HepG2 (cell line): ENCODE data around the gene SOX8. TPM values are rescaled to one million over a fixed set of nuclear protein-coding genes. Genes with fewer than 3 reads are reported as not detected.

ENCODE experiments used
- AGO1 ChIP-seq: fragments of 200-400 bp; formaldehyde crosslinking; IDR thresholded peaks from 2 replicates; pipeline ENCODE4 v1.6.1; 2017; ENCODE audit warnings: mild to moderate bottlenecking, low read depth, low read length, moderate library complexity; ENCODE audit not compliant: poor library complexity, severe bottlenecking
- AKAP8 ChIP-seq: sonication (generic); formaldehyde crosslinking; IDR thresholded peaks from 2 replicates; pipeline ENCODE4 v1.5.1; 2020; ENCODE audit warnings: mild to moderate bottlenecking, missing genetic modification reagents
- CHD4 ChIP-seq: fragments of 200-600 bp; sonication (generic); IDR thresholded peaks from 2 replicates; pipeline ENCODE4 v1.7.0; 2017; ENCODE audit warnings: mild to moderate bottlenecking, low read length, borderline replicate concordance
- GLMP ChIP-seq: sonication (generic); formaldehyde crosslinking; IDR thresholded peaks from 2 replicates; pipeline ENCODE4 v1.9.0; 2021; ENCODE audit warnings: missing genetic modification reagents, mild to moderate bottlenecking, borderline replicate concordance
- HNF4A ChIP-seq: sonication (generic); formaldehyde crosslinking; IDR thresholded peaks from 2 replicates; pipeline ENCODE4 v1.4.0; 2020; ENCODE audit warnings: missing genetic modification reagents
- KLF13 ChIP-seq: sonication (generic); formaldehyde crosslinking; IDR thresholded peaks from 2 replicates; pipeline ENCODE4 v1.4.0; 2020; ENCODE audit warnings: mild to moderate bottlenecking, missing genetic modification reagents
- POLR2AphosphoS5 ChIP-seq: IDR thresholded peaks from 2 replicates; pipeline ENCODE4 v1.6.1; 2012; ENCODE audit warnings: low read depth, low read length
- RAD21 ChIP-seq: fragments of 450-650 bp; formaldehyde crosslinking; IDR thresholded peaks from 2 replicates; pipeline ENCODE4 v1.5.0; 2020; ENCODE audit warnings: mild to moderate bottlenecking
- RARA ChIP-seq: IDR thresholded peaks from 2 replicates; pipeline ENCODE4 v1.6.1; 2016; ENCODE audit warnings: missing genetic modification reagents, missing compliant biosample characterization
- TEAD2 ChIP-seq: sonication (generic); formaldehyde crosslinking; IDR thresholded peaks from 2 replicates; pipeline ENCODE4 v1.9.0; 2021; ENCODE audit warnings: missing genetic modification reagents
- THRA ChIP-seq: sonication (generic); formaldehyde crosslinking; IDR thresholded peaks from 2 replicates; pipeline ENCODE4 v1.4.0; 2020; ENCODE audit warnings: missing genetic modification reagents, borderline replicate concordance
- ZNF160 ChIP-seq: sonication (generic); formaldehyde crosslinking; IDR thresholded peaks from 2 replicates; pipeline ENCODE4 v1.8.0; 2022; ENCODE audit warnings: mild to moderate bottlenecking, inconsistent platforms, missing genetic modification reagents
- ZNF20 ChIP-seq: sonication (generic); formaldehyde crosslinking; IDR thresholded peaks from 2 replicates; pipeline ENCODE4 v1.4.0; 2020; ENCODE audit warnings: mild to moderate bottlenecking, moderate library complexity, missing genetic modification reagents
- ZNF280D ChIP-seq: sonication (generic); formaldehyde crosslinking; IDR thresholded peaks from 2 replicates; pipeline ENCODE4 v1.5.1; 2020; ENCODE audit warnings: mild to moderate bottlenecking, missing genetic modification reagents
- ZNF550 ChIP-seq: sonication (generic); formaldehyde crosslinking; IDR thresholded peaks from 2 replicates; pipeline ENCODE4 v1.4.0; 2020; ENCODE audit warnings: mild to moderate bottlenecking, missing genetic modification reagents, borderline replicate concordance
- ZNF556 ChIP-seq: sonication (generic); formaldehyde crosslinking; IDR thresholded peaks from 2 replicates; pipeline ENCODE4 v1.4.0; 2020; ENCODE audit warnings: mild to moderate bottlenecking, missing genetic modification reagents, borderline replicate concordance
- ZNF691 ChIP-seq: sonication (generic); formaldehyde crosslinking; IDR thresholded peaks from 2 replicates; pipeline ENCODE4 v1.4.0; 2020; ENCODE audit warnings: missing genetic modification reagents, low read depth, mild to moderate bottlenecking, borderline replicate concordance
- ZNF710 ChIP-seq: sonication (generic); formaldehyde crosslinking; IDR thresholded peaks from 2 replicates; pipeline ENCODE4 v1.5.0; 2020; ENCODE audit warnings: mild to moderate bottlenecking, missing genetic modification reagents, borderline replicate concordance
- ZNF780A ChIP-seq: sonication (generic); formaldehyde crosslinking; IDR thresholded peaks from 2 replicates; pipeline ENCODE4 v1.8.0; 2022; ENCODE audit warnings: mild to moderate bottlenecking, missing genetic modification reagents, moderate library complexity
- polyA plus RNA-seq, 8 experiments: library from polyadenylated mRNA; depleted of rRNA in 3 of 8; stranded (reverse) in 7 of 8; unstranded in 1 of 8; fragments of >200 nt; fragmentation: Illumina TruSeq in 4 of 8; extraction: Trizol in 4 of 8; gene quantifications; 2 replicates each; pipeline versions ENCODE4 v1.2.1 to v1.2.3, GENCODE V29; 2011 to 2016; ENCODE audit warnings: low read depth in 4 of 8, missing spikeins in 1 of 8, mixed read lengths in 1 of 8; ENCODE audit not compliant: insufficient read depth in 1 of 8
- total RNA-seq, 5 experiments: library from RNA; depleted of rRNA; stranded (reverse); fragments of >200 nt; fragmentation: Illumina TruSeq; extraction: Trizol; gene quantifications; 2 replicates each; pipeline ENCODE4 v1.2.3, GENCODE V29; 2016; ENCODE audit warnings: low read depth in 1 of 5

SOX8 gene
- total and polyA plus RNA-seq, 2 of the 13 experiments (the other 11 are each of a cell fraction or from before 2014, with no cell fraction given), result 0.20 to 0.28 TPM

- no peak for TF ChIP-seq ZNF691 (CRISPR knock-in tag)
- TF ChIP-seq TEAD2, result no peak
- TF ChIP-seq ZNF780A (CRISPR knock-in tag), result no peak
- TF ChIP-seq ZNF160, result no peak
- TF ChIP-seq CHD4, result no peak
- no peak for TF ChIP-seq ZNF556
- TF ChIP-seq ZNF550 (CRISPR knock-in tag), result no peak
- no peak for TF ChIP-seq RAD21
- TF ChIP-seq HNF4A, result peak; percentile 22; the same call in 1 of the 2 replicates
- TF ChIP-seq ZNF280D, result 0 out of 2 replicates have a peak, but pooled peaks have one; percentile 31
- peak; percentile 64; the same call in 1 of the 2 replicates for TF ChIP-seq THRA (CRISPR knock-in tag)
- TF ChIP-seq GLMP (CRISPR knock-in tag), result no peak
- peak; percentile 53 for TF ChIP-seq AGO1
- 0 out of 2 replicates have a peak, but pooled peaks have one; percentile 21 for TF ChIP-seq POLR2AphosphoS5
- no peak for TF ChIP-seq KLF13 (CRISPR knock-in tag)
- TF ChIP-seq ZNF20 (CRISPR knock-in tag), result no peak
- no peak; the same call in 1 of the 2 replicates for TF ChIP-seq AKAP8 (CRISPR knock-in tag)
- TF ChIP-seq RARA (CRISPR knock-in tag), result peak; percentile 41
- TF ChIP-seq ZNF710 (CRISPR knock-in tag), result no peak
These were observed 9.1 kb upstream of the SOX8 start (continued) for GRCh38 chr16:972316-973002.
